Naive thymus-derived CD4-positive, alpha-beta T cell (primary cell): ENCODE results near the gene TBCA. TPM values are rescaled to one million over a fixed set of nuclear protein-coding genes. Genes with fewer than 3 reads are reported as not detected.
A peak's percentile ranks its signal among the peaks of the same experiment; 100 is the strongest.

Source experiments
- ATAC-seq: fragments of 150-1000 bp; cut with Tn5 transposase; 2 replicates; pipeline ENCODE4 v1.10.0; 2021; ENCODE audit warnings: mild to moderate bottlenecking, moderate library complexity
- CTCF ChIA-PET: fragments of 350-600 bp; sonication (Branson Sonifier 250); formaldehyde crosslinking; loops from one replicate; lab custom pipeline; 2021; ENCODE audit warnings: antibody characterized with exemption; lab: Charles Lee
- POLR2A ChIA-PET: fragments of 350-600 bp; sonication (Branson Sonifier 250); formaldehyde crosslinking; loops from one replicate; lab custom pipeline; 2021; ENCODE audit warnings: antibody characterized with exemption, inconsistent platforms; lab: Charles Lee
- DNase-seq, 9 donors: peaks; one replicate each; pipeline versions ENCODE4 v3.0.0 to v3.0.0-alpha.2; 2020 to 2022; ENCODE audit warnings: mixed read lengths in 1 of 9
- H3K27ac ChIP-seq: one replicate; pipeline ENCODE4 v1.7.0; 2013; ENCODE audit warnings: mild to moderate bottlenecking, low read depth, low read length, moderate library complexity
- H3K27me3 ChIP-seq, 2 donors: one replicate each; pipeline ENCODE4 v1.7.0; 2013; ENCODE audit warnings: low read length in 2 of 2, mild to moderate bottlenecking in 2 of 2, moderate library complexity in 2 of 2; ENCODE audit not compliant: control insufficient read depth in 2 of 2, insufficient read depth in 2 of 2
- H3K36me3 ChIP-seq, 3 experiments: 1 replicate in 2 of 3; 2 replicates in 1 of 3; pipeline ENCODE4 v1.7.0; 2013; ENCODE audit warnings: low read length in 3 of 3, mild to moderate bottlenecking in 3 of 3, moderate library complexity in 1 of 3; ENCODE audit not compliant: insufficient read depth in 3 of 3, control insufficient read depth in 2 of 3
- H3K4me1 ChIP-seq, 2 donors: one replicate each; pipeline ENCODE4 v1.7.0; 2013; ENCODE audit warnings: low read length in 2 of 2, mild to moderate bottlenecking in 2 of 2, moderate library complexity in 1 of 2; ENCODE audit not compliant: control insufficient read depth in 2 of 2, insufficient read depth in 2 of 2
- H3K4me3 ChIP-seq: 2 replicates; pipeline ENCODE4 v1.7.0; 2013; ENCODE audit warnings: mild to moderate bottlenecking, low read length
- H3K9me3 ChIP-seq, 3 experiments: 1 replicate in 2 of 3; 2 replicates in 1 of 3; pipeline ENCODE4 v1.7.0; 2013; ENCODE audit warnings: low read length in 3 of 3; ENCODE audit not compliant: control insufficient read depth in 2 of 3
- H3K27ac Mint-ChIP-seq, 9 donors: one replicate each; pipeline ENCODE4 v1.8.0; 2020 to 2022; ENCODE audit warnings: mixed read lengths in 9 of 9, mild to moderate bottlenecking in 8 of 9, moderate library complexity in 5 of 9, inconsistent platforms in 2 of 9
- H3K27me3 Mint-ChIP-seq, 5 donors: one replicate each; pipeline ENCODE4 v1.8.0; 2021 to 2022; ENCODE audit warnings: mixed read lengths in 5 of 5, mild to moderate bottlenecking in 1 of 5
- H3K36me3 Mint-ChIP-seq, 5 donors: one replicate each; pipeline ENCODE4 v1.8.0; 2020 to 2022; ENCODE audit warnings: mixed read lengths in 5 of 5, mild to moderate bottlenecking in 3 of 5, inconsistent platforms in 1 of 5
- H3K4me1 Mint-ChIP-seq, 7 donors: one replicate each; pipeline ENCODE4 v1.8.0; 2020 to 2022; ENCODE audit warnings: mixed read lengths in 7 of 7, mild to moderate bottlenecking in 3 of 7, inconsistent platforms in 1 of 7
- H3K4me3 Mint-ChIP-seq, 10 donors: one replicate each; pipeline ENCODE4 v1.8.0; 2020 to 2022; ENCODE audit warnings: mild to moderate bottlenecking in 10 of 10, mixed read lengths in 10 of 10, moderate library complexity in 6 of 10, inconsistent platforms in 2 of 10
- H3K9me3 Mint-ChIP-seq, 11 donors: one replicate each; pipeline ENCODE4 v1.8.0; 2020 to 2022; ENCODE audit warnings: mixed read lengths in 11 of 11, mild to moderate bottlenecking in 4 of 11, inconsistent platforms in 1 of 11, moderate library complexity in 1 of 11
- intact Hi-C, 2 donors: fragments of 100-400 bp; cut with micrococcal nuclease; formaldehyde crosslinking; loops; one replicate each; pipeline ENCODE4 v1.15.1; 2023
- polyA plus RNA-seq, 2 donors: library from polyadenylated mRNA; unstranded; fragments of 300-500 nt; fragmentation: Illumina TruSeq; gene quantifications; one replicate each; pipeline ENCODE4 v1.2.3, GENCODE V29; 2021
- total RNA-seq, 6 experiments: library from RNA in 5 of 6; stranded (reverse) in 5 of 6; gene quantifications; 1 replicate in 5 of 6; 2 replicates in 1 of 6; pipeline ENCODE4 v1.2.3 and lab custom pipeline; 2021 to 2026

TBCA gene
- total and polyA plus RNA-seq, 7 experiments from 2014 or later: 71.3 to 141 (median 96.3) TPM

DNA sequence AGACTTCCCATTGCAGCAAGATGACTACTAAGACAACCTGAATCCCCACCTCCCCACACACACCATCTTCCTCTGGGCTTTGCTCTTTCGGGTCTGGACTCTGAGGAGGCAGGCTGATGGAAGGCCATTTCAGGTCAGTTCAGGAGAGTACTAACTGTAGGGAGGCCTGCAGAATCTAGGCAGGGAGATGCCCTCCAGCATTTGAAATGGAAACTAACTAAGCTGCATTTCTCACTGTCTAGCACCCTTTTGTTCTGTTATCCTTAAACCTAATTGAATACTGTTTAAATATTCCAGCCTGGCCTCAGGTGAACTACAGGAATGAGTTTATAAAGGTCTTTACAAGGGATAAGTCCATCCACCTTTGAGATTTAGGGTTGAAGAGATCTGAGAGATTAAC is 4.9 kb upstream of the TBCA start:
- H3K36me3 Mint-ChIP-seq: no peaks in the 10 kb centered on the region
- H3K36me3 ChIP-seq: no peaks in the 10 kb centered on the region
- no peaks in the 10 kb centered on the region for H3K27me3 ChIP-seq
- H3K27ac Mint-ChIP-seq: no peak overlapping the region
- peaks cover 0 to 14% (median 5%) of the 10 kb centered on the region in 7 donors for H3K4me1 Mint-ChIP-seq
- no peak for ATAC-seq
- no peaks in the 10 kb centered on the region for H3K4me1 ChIP-seq
- POLR2A ChIA-PET: no interaction called here
- no peaks in the 10 kb centered on the region for H3K9me3 ChIP-seq
- H3K9me3 Mint-ChIP-seq: peaks cover 0 to 4% (median 0%) of the 10 kb centered on the region in 11 donors
- intact Hi-C loops: no loop called here
- CTCF ChIA-PET: no interaction called here
- peaks cover 0 to 10% (median 4%) of the 10 kb centered on the region in 5 donors for H3K27me3 Mint-ChIP-seq
- H3K4me3 ChIP-seq: no peak overlapping the region
- no peak overlapping the region for H3K4me3 Mint-ChIP-seq
- DNase-seq: no peak
- H3K27ac ChIP-seq: no peak overlapping the region

DNA sequence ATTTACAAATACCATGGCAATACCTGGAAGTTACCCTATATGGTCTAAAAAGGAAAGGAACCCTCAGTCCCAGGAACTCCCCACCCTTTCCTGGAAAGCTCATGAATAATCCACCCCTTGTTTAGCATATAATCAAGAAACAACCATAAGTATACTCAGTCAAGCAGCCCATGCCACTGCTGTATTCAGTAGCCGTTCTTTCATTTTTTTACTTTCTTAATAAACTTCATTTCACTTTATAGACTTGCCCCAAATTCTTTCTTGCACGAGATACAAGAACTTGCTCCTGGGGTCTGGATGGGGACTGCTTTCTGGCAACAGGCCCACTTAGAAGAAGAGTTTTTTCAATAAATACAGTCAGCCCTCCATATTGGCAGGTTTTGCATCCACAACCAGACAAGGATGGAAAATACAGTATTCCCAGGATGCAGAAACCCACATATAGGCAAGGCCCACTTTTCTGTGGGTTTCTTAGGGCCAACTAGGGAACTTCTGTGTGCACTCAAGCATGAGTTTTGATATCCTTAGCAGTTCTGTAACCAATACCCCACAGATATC is 2.8 kb upstream of the TBCA start:
- Histone ChIP-seq H3K9me3 (no peaks in the 10 kb centered on the region), H3K36me3 (no peaks in the 10 kb centered on the region), H3K27ac (no peak overlapping the region), H3K4me1 (peaks cover 12 to 13% of the 10 kb centered on the region in 2 donors), H3K4me3 (no peak overlapping the region), H3K27me3 (no peaks in the 10 kb centered on the region)
- ChIA-PET CTCF (no interaction called here), POLR2A (no interaction called here)
- no peak for ATAC-seq
- peaks cover 0 to 4% (median 0%) of the 10 kb centered on the region in 11 donors for H3K9me3 Mint-ChIP-seq
- no peak for DNase-seq
- H3K36me3 Mint-ChIP-seq: peaks cover 0 to 12% (median under 1%) of the 10 kb centered on the region in 5 donors
- H3K27me3 Mint-ChIP-seq: peaks cover 0 to 4% (median 0%) of the 10 kb centered on the region in 5 donors
- H3K27ac Mint-ChIP-seq: no peak overlapping the region
- intact Hi-C loops: loop anchor here (5.0 to 10.0 kb wide), 8 partner anchors 73 to 1733 kb away; partner anchors contain the start of genes JMY (in 2 of the 2), AGGF1 (in 1 of the 2), ARSB (in 1 of the 2) and HOMER1 (in 1 of the 2)
- H3K4me1 Mint-ChIP-seq: peaks cover 15 to 30% (median 20%) of the 10 kb centered on the region in 7 donors
- no peak overlapping the region for H3K4me3 Mint-ChIP-seq

DNA sequence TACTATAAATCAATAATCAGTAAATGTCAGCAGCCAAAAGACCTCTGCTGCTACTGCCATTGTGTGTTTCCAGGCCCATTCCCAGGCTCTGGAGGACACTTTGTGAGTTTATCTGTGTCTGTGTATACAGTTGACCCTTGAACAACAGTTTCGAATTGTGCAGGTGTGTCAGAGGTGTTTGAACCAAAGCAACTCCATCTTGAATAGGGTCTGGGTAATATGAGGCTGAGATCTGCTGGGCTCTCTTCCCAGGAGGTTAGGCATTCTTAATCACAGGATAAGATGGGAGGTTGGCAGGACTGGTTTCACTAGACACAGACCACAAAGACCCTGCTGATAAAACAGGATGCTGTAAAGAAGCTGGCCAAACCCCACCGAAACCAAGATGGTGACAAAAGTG is 2.3 kb upstream of the TBCA start:
- Mint-ChIP-seq H3K36me3 (peaks cover 0 to 15% (median 5%) of the 10 kb centered on the region in 5 donors), H3K9me3 (peaks cover 0 to 4% (median 0%) of the 10 kb centered on the region in 11 donors), H3K4me1 (peaks cover 20 to 36% (median 26%) of the 10 kb centered on the region in 7 donors), H3K4me3 (no peak overlapping the region), H3K27ac (peak overlapping the region in 1 of 9 donors; percentile 55), H3K27me3 (peaks cover 0 to 4% (median 0%) of the 10 kb centered on the region in 5 donors)
- no peak overlapping the region for H3K27ac ChIP-seq
- ATAC-seq: no peak
- no peak for DNase-seq
- H3K36me3 ChIP-seq: no peaks in the 10 kb centered on the region
- CTCF ChIA-PET: no interaction called here
- H3K27me3 ChIP-seq: no peaks in the 10 kb centered on the region
- no peaks in the 10 kb centered on the region for H3K9me3 ChIP-seq
- H3K4me3 ChIP-seq: no peak overlapping the region
- H3K4me1 ChIP-seq: peaks cover 13 to 18% of the 10 kb centered on the region in 2 donors
- intact Hi-C loops: loop anchor here (5.0 to 10.0 kb wide), 8 partner anchors 74 to 1734 kb away; partner anchors contain the start of genes JMY (in 2 of the 2), AGGF1 (in 1 of the 2), ARSB (in 1 of the 2) and HOMER1 (in 1 of the 2)
- POLR2A ChIA-PET: no interaction called here

DNA sequence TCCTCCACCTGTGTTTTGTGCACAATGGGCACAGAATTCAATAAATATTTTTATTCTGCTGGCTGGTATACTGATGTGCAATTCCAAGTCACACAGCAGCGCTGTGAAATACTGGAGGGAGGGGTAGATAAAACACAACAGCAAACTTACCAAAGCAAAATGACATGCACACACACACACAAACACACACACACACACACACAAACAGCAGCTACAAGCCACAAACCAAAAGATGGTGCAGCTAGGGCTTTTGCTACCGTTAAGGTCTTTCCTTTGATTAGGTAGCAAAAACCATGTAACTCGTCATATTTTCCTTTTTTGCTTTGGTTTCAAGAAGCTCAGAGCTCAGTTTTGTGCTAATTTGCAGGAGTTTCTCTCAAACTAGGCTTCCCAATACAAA is 1.8 kb upstream of the TBCA start:
- peaks cover 0 to 4% (median 0%) of the 10 kb centered on the region in 11 donors for H3K9me3 Mint-ChIP-seq
- H3K36me3 ChIP-seq: no peaks in the 10 kb centered on the region
- H3K4me1 ChIP-seq: peaks cover 13 to 19% of the 10 kb centered on the region in 2 donors
- H3K27me3 Mint-ChIP-seq: peaks cover 0 to 4% (median 0%) of the 10 kb centered on the region in 5 donors
- ATAC-seq (no peak), DNase-seq (no peak)
- CTCF ChIA-PET: no interaction called here
- H3K27ac ChIP-seq: no peak overlapping the region
- H3K4me3 ChIP-seq: no peak overlapping the region
- peaks cover 21 to 41% (median 31%) of the 10 kb centered on the region in 7 donors for H3K4me1 Mint-ChIP-seq
- peak overlapping the region in 1 of 9 donors; percentile 55 for H3K27ac Mint-ChIP-seq
- H3K36me3 Mint-ChIP-seq: peaks cover 0 to 15% (median 5%) of the 10 kb centered on the region in 5 donors
- H3K9me3 ChIP-seq: no peaks in the 10 kb centered on the region
- POLR2A ChIA-PET: no interaction called here
- intact Hi-C loops: loop anchor here (5.0 to 10.0 kb wide), 8 partner anchors 74 to 1734 kb away; partner anchors contain the start of genes JMY (in 2 of the 2), AGGF1 (in 1 of the 2), ARSB (in 1 of the 2) and HOMER1 (in 1 of the 2)
- no peaks in the 10 kb centered on the region for H3K27me3 ChIP-seq
- H3K4me3 Mint-ChIP-seq: peak overlapping the region in 3 of 10 donors; percentile 12 to 90 (median 56)

DNA sequence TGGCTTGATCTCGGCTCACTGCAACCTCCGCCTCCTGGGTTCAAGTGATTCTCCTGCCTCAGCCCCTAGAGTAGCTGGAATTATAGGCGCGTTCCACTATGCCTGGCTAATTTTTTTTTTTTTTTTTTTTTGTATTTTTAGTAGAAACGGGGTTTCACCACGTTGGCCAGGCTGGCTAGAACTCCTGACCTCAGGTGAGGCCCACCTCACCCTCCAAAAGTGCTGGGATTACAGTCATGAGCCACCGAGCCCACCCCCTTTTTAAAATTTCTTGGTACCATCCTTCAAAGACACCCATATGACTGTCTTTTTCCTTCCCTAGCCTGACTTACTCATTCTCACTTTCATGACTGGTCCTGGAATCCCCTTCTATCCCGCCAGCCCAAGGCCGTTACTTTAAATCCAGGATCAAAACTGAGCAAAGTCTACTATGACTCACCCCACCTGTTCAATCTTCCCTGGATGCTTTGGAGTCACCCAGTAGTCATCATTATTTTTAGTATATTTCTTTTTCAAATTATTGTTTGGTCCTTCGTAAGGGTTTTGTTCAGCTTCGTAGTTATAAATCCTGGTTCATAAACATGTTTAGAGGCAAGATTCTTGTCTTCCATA is 1.2 kb upstream of the TBCA start:
- Mint-ChIP-seq H3K4me1 (peaks cover 21 to 46% (median 35%) of the 10 kb centered on the region in 7 donors), H3K4me3 (peak overlapping the region; percentile 7 to 93 (median 60)), H3K27ac (peak overlapping the region in 4 of 9 donors; percentile 1 to 81 (median 50)), H3K9me3 (peaks cover 0 to 4% (median 0%) of the 10 kb centered on the region in 11 donors), H3K27me3 (peaks cover 0 to 4% (median 0%) of the 10 kb centered on the region in 5 donors), H3K36me3 (peaks cover 0 to 15% (median 5%) of the 10 kb centered on the region in 5 donors)
- ATAC-seq: no peak
- POLR2A ChIA-PET: no interaction called here
- H3K9me3 ChIP-seq: no peaks in the 10 kb centered on the region
- H3K27me3 ChIP-seq: no peaks in the 10 kb centered on the region
- peaks cover 13 to 19% of the 10 kb centered on the region in 2 donors for H3K4me1 ChIP-seq
- intact Hi-C loops: loop anchor here (5.0 to 10.0 kb wide), 8 partner anchors 75 to 1735 kb away; partner anchors contain the start of genes JMY (in 2 of the 2), AGGF1 (in 1 of the 2), ARSB (in 1 of the 2) and HOMER1 (in 1 of the 2)
- no peak overlapping the region for H3K27ac ChIP-seq
- no peaks in the 10 kb centered on the region for H3K36me3 ChIP-seq
- CTCF ChIA-PET: no interaction called here
- H3K4me3 ChIP-seq: no peak overlapping the region
- DNase-seq: no peak

DNA sequence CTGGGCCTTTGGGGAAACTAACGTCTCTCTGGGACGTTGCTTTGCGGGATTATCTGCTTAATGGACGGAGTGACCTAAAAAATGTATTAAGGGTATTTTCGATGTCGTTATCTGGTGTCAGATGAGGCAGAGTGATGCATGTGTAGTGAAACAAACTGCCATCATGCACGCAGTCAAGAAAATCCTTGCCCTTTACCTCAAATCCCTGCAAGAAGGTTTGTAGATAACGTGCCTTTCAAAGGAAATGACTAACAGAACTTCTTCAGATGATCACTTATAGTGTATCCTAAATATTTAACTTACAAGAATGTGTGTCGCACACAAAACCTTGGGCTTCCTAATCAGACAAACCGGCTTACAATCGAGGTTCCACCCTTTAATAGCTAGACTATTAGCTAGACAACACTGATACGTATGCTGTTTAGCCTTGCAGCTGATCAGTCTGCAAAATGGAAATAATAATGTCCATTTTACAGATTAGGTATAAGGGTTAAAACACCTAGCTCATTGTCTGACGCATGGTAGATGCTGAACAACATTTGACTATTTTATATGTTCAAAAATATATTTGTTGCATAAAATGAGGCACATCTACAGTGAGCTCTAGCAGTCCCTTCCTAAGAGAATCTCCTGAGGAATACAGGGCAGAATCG is 541 bp upstream of the TBCA start:
- peak overlapping the region; percentile 72 for H3K4me3 ChIP-seq
- H3K9me3 ChIP-seq: no peaks in the 10 kb centered on the region
- Mint-ChIP-seq H3K27me3 (no peaks in the 10 kb centered on the region), H3K4me3 (peak overlapping the region; percentile 90 to 99 (median 94)), H3K27ac (peak overlapping the region; percentile 92 to 98 (median 97)), H3K4me1 (peaks cover 25 to 53% (median 42%) of the 10 kb centered on the region in 7 donors), H3K9me3 (peaks cover 0 to 4% (median 0%) of the 10 kb centered on the region in 11 donors), H3K36me3 (peaks cover 0 to 16% (median 8%) of the 10 kb centered on the region in 5 donors)
- intact Hi-C loops: loop anchor here (1.0 to 10.0 kb wide), 12 partner anchors 76 to 1736 kb away; partner anchors contain the start of genes AGGF1 (in 2 of the 2), JMY (in 2 of the 2), SCAMP1 (in 2 of the 2) and WDR41 (in 2 of the 2)
- CTCF ChIA-PET: no interaction called here
- H3K4me1 ChIP-seq: peaks cover 13 to 23% of the 10 kb centered on the region in 2 donors
- peak overlapping the region; percentile 97 for H3K27ac ChIP-seq
- POLR2A ChIA-PET: no interaction called here
- no peak for ATAC-seq
- no peaks in the 10 kb centered on the region for H3K27me3 ChIP-seq
- H3K36me3 ChIP-seq: no peaks in the 10 kb centered on the region
- no peak for DNase-seq
